Measurements from ENCODE around the gene AGRP. TPM values are rescaled to one million over a fixed set of nuclear protein-coding genes. Genes with fewer than 3 reads are reported as not detected.

Gene AGRP
- total RNA-seq, 1 donor from 2014 or later, result not detected

GRCh38 chr16:67471758-67472384 is 11.5 kb downstream of the AGRP start:
- H3K4me1 Mint-ChIP-seq (ENCODE audit: low read depth, unreplicated experiment), result peaks cover 1% of the 10 kb centered on the region
- no peak overlapping the region for H3K4me3 Mint-ChIP-seq (ENCODE audit: unreplicated experiment)
- H3K27ac Mint-ChIP-seq (ENCODE audit: unreplicated experiment), result no peak overlapping the region
- no peak for DNase-seq
- no peaks in the 10 kb centered on the region for H3K27me3 Mint-ChIP-seq (ENCODE audit: unreplicated experiment)
- no peaks in the 10 kb centered on the region for H3K9me3 Mint-ChIP-seq (ENCODE audit: unreplicated experiment)
- H3K36me3 Mint-ChIP-seq (ENCODE audit: unreplicated experiment), result no peaks in the 10 kb centered on the region
- TF ChIP-seq, protein P1, sequence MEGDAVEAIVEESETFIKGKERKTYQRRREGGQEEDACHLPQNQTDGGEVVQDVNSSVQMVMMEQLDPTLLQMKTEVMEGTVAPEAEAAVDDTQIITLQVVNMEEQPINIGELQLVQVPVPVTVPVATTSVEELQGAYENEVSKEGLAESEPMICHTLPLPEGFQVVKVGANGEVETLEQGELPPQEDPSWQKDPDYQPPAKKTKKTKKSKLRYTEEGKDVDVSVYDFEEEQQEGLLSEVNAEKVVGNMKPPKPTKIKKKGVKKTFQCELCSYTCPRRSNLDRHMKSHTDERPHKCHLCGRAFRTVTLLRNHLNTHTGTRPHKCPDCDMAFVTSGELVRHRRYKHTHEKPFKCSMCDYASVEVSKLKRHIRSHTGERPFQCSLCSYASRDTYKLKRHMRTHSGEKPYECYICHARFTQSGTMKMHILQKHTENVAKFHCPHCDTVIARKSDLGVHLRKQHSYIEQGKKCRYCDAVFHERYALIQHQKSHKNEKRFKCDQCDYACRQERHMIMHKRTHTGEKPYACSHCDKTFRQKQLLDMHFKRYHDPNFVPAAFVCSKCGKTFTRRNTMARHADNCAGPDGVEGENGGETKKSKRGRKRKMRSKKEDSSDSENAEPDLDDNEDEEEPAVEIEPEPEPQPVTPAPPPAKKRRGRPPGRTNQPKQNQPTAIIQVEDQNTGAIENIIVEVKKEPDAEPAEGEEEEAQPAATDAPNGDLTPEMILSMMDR (IDR thresholded peaks at IDR 0.05; ENCODE audit: partially characterized antibody, unreplicated experiment), result no peak

DNA sequence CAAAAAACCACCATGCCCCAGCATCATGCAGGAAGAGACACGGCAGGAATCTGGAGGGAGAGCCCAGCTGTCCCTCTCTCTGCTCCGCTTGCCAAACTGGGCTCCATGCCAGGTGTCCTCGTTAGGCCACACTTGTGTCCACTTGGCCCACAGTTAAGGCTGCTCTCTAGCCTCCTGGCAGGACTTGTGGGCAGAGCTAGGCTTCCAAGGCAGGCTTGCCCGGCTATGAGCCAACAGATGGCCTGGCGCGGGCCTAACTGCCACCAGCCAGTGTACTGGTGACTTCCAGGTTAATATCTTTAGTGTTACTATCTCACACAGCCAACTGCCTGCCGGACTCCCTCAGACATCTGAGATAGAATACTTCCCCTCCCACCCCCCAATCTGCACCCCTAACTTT is 13.0 kb downstream of the AGRP start:
- TF ChIP-seq, protein P1 (IDR thresholded peaks at IDR 0.05; ENCODE audit: partially characterized antibody, unreplicated experiment), result no peak
- Mint-ChIP-seq H3K27ac (ENCODE audit: unreplicated experiment) (no peak overlapping the region), H3K9me3 (ENCODE audit: unreplicated experiment) (no peaks in the 10 kb centered on the region), H3K36me3 (ENCODE audit: unreplicated experiment) (no peaks in the 10 kb centered on the region), H3K4me3 (ENCODE audit: unreplicated experiment) (no peak overlapping the region), H3K4me1 (ENCODE audit: low read depth, unreplicated experiment) (peaks cover 3% of the 10 kb centered on the region), H3K27me3 (ENCODE audit: unreplicated experiment) (peaks cover 2% of the 10 kb centered on the region)
- no peak for DNase-seq

DNA sequence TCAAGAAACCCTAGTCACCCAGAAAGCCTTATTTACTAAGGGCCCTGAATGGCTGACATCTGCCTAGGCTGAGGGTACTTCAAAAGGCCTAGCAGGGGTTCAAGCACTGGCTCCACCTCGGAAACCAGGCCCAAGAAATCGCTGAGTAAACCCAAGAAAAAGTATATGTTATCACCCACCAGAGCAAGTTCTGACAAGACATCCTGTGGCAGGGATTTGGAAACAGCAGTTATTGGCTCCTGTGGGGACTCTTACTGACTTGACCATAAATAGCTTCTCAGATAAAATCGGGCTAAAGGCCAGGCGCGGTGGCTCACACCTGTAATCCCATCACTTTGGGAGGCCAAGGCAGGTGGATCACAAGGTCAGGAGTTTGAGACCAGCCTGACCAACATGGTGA is 14.6 kb downstream of the AGRP start:
- no peak for DNase-seq
- H3K27ac Mint-ChIP-seq (ENCODE audit: unreplicated experiment), result no peak overlapping the region
- H3K27me3 Mint-ChIP-seq (ENCODE audit: unreplicated experiment), result peaks cover 2% of the 10 kb centered on the region
- TF ChIP-seq, protein P1 (IDR thresholded peaks at IDR 0.05; ENCODE audit: partially characterized antibody, unreplicated experiment), result no peak
- H3K4me3 Mint-ChIP-seq (ENCODE audit: unreplicated experiment), result no peak overlapping the region
- no peaks in the 10 kb centered on the region for H3K36me3 Mint-ChIP-seq (ENCODE audit: unreplicated experiment)
- peaks cover 3% of the 10 kb centered on the region for H3K4me1 Mint-ChIP-seq (ENCODE audit: low read depth, unreplicated experiment)
- no peaks in the 10 kb centered on the region for H3K9me3 Mint-ChIP-seq (ENCODE audit: unreplicated experiment)

GRCh38 chr16:67466581-67466980 is 16.8 kb downstream of the AGRP start:
- peaks cover 2% of the 10 kb centered on the region for H3K27me3 Mint-ChIP-seq (ENCODE audit: unreplicated experiment)
- peaks cover 5% of the 10 kb centered on the region for H3K4me1 Mint-ChIP-seq (ENCODE audit: low read depth, unreplicated experiment)
- TF ChIP-seq, protein P1 (IDR thresholded peaks at IDR 0.05; ENCODE audit: partially characterized antibody, unreplicated experiment), result no peak
- peaks cover 2% of the 10 kb centered on the region for H3K9me3 Mint-ChIP-seq (ENCODE audit: unreplicated experiment)
- no peak for DNase-seq
- H3K36me3 Mint-ChIP-seq (ENCODE audit: unreplicated experiment), result no peaks in the 10 kb centered on the region
- H3K4me3 Mint-ChIP-seq (ENCODE audit: unreplicated experiment), result no peak overlapping the region
- no peak overlapping the region for H3K27ac Mint-ChIP-seq (ENCODE audit: unreplicated experiment)

GRCh38 chr16:67464565-67464964 is 18.8 kb downstream of the AGRP start:
- Mint-ChIP-seq H3K4me1 (ENCODE audit: low read depth, unreplicated experiment) (peaks cover 19% of the 10 kb centered on the region), H3K36me3 (ENCODE audit: unreplicated experiment) (no peaks in the 10 kb centered on the region), H3K9me3 (ENCODE audit: unreplicated experiment) (peaks cover 3% of the 10 kb centered on the region), H3K27ac (ENCODE audit: unreplicated experiment) (no peak overlapping the region), H3K4me3 (ENCODE audit: unreplicated experiment) (no peak overlapping the region), H3K27me3 (ENCODE audit: unreplicated experiment) (peaks cover 2% of the 10 kb centered on the region)
- no peak for DNase-seq
- TF ChIP-seq, protein P1 (IDR thresholded peaks at IDR 0.05; ENCODE audit: partially characterized antibody, unreplicated experiment), result no peak
